ENCODE results near the gene IPO11.
"Not testable (repeated sequence)": the region's sequence is repeated elsewhere in the genome, so short reads cannot be mapped to it uniquely, and the experiment has no call there.

Gene IPO11

GRCh38 chr5:62564101-62564500, 151.5 kb downstream of the IPO11 start:
- no peak overlapping the region for H2AK5ac ChIP-seq (ENCODE audit: low read depth, low read length)
- no peak overlapping the region for H3K14ac ChIP-seq (ENCODE audit: low read length)
- peaks cover 1% of the 10 kb centered on the region for H3K79me1 ChIP-seq (ENCODE audit: low read depth, low read length)
- no peak for DNase-seq (ENCODE audit: low spot score)
- H3K36me3 ChIP-seq (replicated peaks in 1 of 2; ENCODE audit: control insufficient read depth in 2 of 2, insufficient read depth in 2 of 2, low read length in 2 of 2): peaks cover 5 to 52% of the 10 kb centered on the region in 2 donors
- no peak overlapping the region for H3K23ac ChIP-seq (ENCODE audit: low read depth, low read length, poor library complexity)
- H4K91ac ChIP-seq (ENCODE audit: low read depth, low read length, poor library complexity): no peak overlapping the region
- H3K4me1 ChIP-seq (ENCODE audit: control insufficient read depth in 2 of 2, insufficient read depth in 1 of 2, low read depth in 1 of 2, low read length in 2 of 2): peaks cover 0 to under 1% of the 10 kb centered on the region in 2 donors
- no peak overlapping the region for H3K18ac ChIP-seq (ENCODE audit: low read length)
- H3K9ac ChIP-seq (ENCODE audit: low read depth, low read length, poor library complexity): no peak overlapping the region
- no peak overlapping the region for H3K4me3 ChIP-seq (ENCODE audit: low read length in 2 of 2)
- WGBS, 2 donors (ENCODE audit: extremely low coverage in 2 of 2, insufficient read length in 2 of 2, insufficient replicate concordance in 1 of 2): no CpG with 5 or more reads among the region's 2 CpGs
- no peak overlapping the region for H2AFZ ChIP-seq (ENCODE audit: low read length)
- no peak overlapping the region for H3K27ac ChIP-seq (replicated peaks; ENCODE audit: low read length)
- peaks cover 4 to 12% of the 10 kb centered on the region in 2 donors for H3K9me3 ChIP-seq (replicated peaks in 1 of 2; ENCODE audit: control insufficient read depth in 2 of 2, insufficient read depth in 1 of 2, low read depth in 1 of 2, low read length in 2 of 2)
- H4K8ac ChIP-seq (ENCODE audit: low read depth, low read length): no peak overlapping the region
- H2BK5ac ChIP-seq (ENCODE audit: low read length): no peak overlapping the region
- H2BK15ac ChIP-seq (ENCODE audit: low read length): no peak overlapping the region
- no peak overlapping the region for H2BK120ac ChIP-seq (ENCODE audit: low read depth, low read length)
- H3K27me3 ChIP-seq (ENCODE audit: control insufficient read depth in 3 of 3, insufficient read depth in 3 of 3, low read depth in 1 of 3, low read length in 3 of 3): no peaks in the 10 kb centered on the region
- no peak overlapping the region for H3K4ac ChIP-seq (ENCODE audit: low read length)
- H3K4me2 ChIP-seq (ENCODE audit: insufficient read depth, low read length, poor library complexity, severe bottlenecking): no peak overlapping the region
- no peak overlapping the region for H2BK12ac ChIP-seq (ENCODE audit: low read length)

- H2BK12ac ChIP-seq (ENCODE audit: low read length); H3K18ac ChIP-seq (ENCODE audit: low read length); H3K79me1 ChIP-seq (ENCODE audit: low read depth, low read length); H3K4me1 ChIP-seq (ENCODE audit: control insufficient read depth in 2 of 2, insufficient read depth in 1 of 2, low read depth in 1 of 2, low read length in 2 of 2); H3K9ac ChIP-seq (ENCODE audit: low read depth, low read length, poor library complexity); H3K4me3 ChIP-seq (ENCODE audit: low read length in 2 of 2); H2BK15ac ChIP-seq (ENCODE audit: low read length); H3K27ac ChIP-seq (replicated peaks; ENCODE audit: low read length); H4K8ac ChIP-seq (ENCODE audit: low read depth, low read length); H2BK5ac ChIP-seq (ENCODE audit: low read length); H3K23ac ChIP-seq (ENCODE audit: low read depth, low read length, poor library complexity); H3K27me3 ChIP-seq (ENCODE audit: control insufficient read depth in 3 of 3, insufficient read depth in 3 of 3, low read depth in 1 of 3, low read length in 3 of 3); H2BK120ac ChIP-seq (ENCODE audit: low read depth, low read length); H3K4me2 ChIP-seq (ENCODE audit: insufficient read depth, low read length, poor library complexity, severe bottlenecking); DNase-seq (ENCODE audit: low spot score); H2AK5ac ChIP-seq (ENCODE audit: low read depth, low read length); H4K91ac ChIP-seq (ENCODE audit: low read depth, low read length, poor library complexity); H3K4ac ChIP-seq (ENCODE audit: low read length); H3K14ac ChIP-seq (ENCODE audit: low read length); H2AFZ ChIP-seq (ENCODE audit: low read length): not testable (repeated sequence)
- Histone ChIP-seq H3K36me3 (replicated peaks in 1 of 2; ENCODE audit: control insufficient read depth in 2 of 2, insufficient read depth in 2 of 2, low read length in 2 of 2) (peaks cover 5 to 40% of the 10 kb centered on the region in 2 donors), H3K9me3 (replicated peaks in 1 of 2; ENCODE audit: control insufficient read depth in 2 of 2, insufficient read depth in 1 of 2, low read depth in 1 of 2, low read length in 2 of 2) (peaks cover 4 to 12% of the 10 kb centered on the region in 2 donors)
- WGBS, 2 donors (ENCODE audit: extremely low coverage in 2 of 2, insufficient read length in 2 of 2, insufficient replicate concordance in 1 of 2): no CpG with 5 or more reads among the region's 3 CpGs
Measured at GRCh38 chr5:62565740-62566139, 153.2 kb downstream of the IPO11 start.

GRCh38 chr5:62568143-62568542, 155.6 kb downstream of the IPO11 start:
- no peak overlapping the region for H3K23ac ChIP-seq (ENCODE audit: low read depth, low read length, poor library complexity)
- no peak overlapping the region for H3K27ac ChIP-seq (replicated peaks; ENCODE audit: low read length)
- H2BK12ac ChIP-seq (ENCODE audit: low read length): no peak overlapping the region
- peaks cover 1% of the 10 kb centered on the region for H3K79me1 ChIP-seq (ENCODE audit: low read depth, low read length)
- no peak overlapping the region for H3K18ac ChIP-seq (ENCODE audit: low read length)
- H2BK120ac ChIP-seq (ENCODE audit: low read depth, low read length): no peak overlapping the region
- peaks cover 0 to 5% of the 10 kb centered on the region in 2 donors for H3K4me1 ChIP-seq (ENCODE audit: control insufficient read depth in 2 of 2, insufficient read depth in 1 of 2, low read depth in 1 of 2, low read length in 2 of 2)
- peaks cover 5 to 21% of the 10 kb centered on the region in 2 donors for H3K36me3 ChIP-seq (replicated peaks in 1 of 2; ENCODE audit: control insufficient read depth in 2 of 2, insufficient read depth in 2 of 2, low read length in 2 of 2)
- no peak overlapping the region for H2AK5ac ChIP-seq (ENCODE audit: low read depth, low read length)
- H4K8ac ChIP-seq (ENCODE audit: low read depth, low read length): no peak overlapping the region
- no peak overlapping the region for H3K4me2 ChIP-seq (ENCODE audit: insufficient read depth, low read length, poor library complexity, severe bottlenecking)
- H3K9me3 ChIP-seq (replicated peaks in 1 of 2; ENCODE audit: control insufficient read depth in 2 of 2, insufficient read depth in 1 of 2, low read depth in 1 of 2, low read length in 2 of 2): peaks cover 4 to 12% of the 10 kb centered on the region in 2 donors
- no peak overlapping the region for H3K4ac ChIP-seq (ENCODE audit: low read length)
- no peak overlapping the region for H2BK15ac ChIP-seq (ENCODE audit: low read length)
- no peak overlapping the region for H4K91ac ChIP-seq (ENCODE audit: low read depth, low read length, poor library complexity)
- no peak overlapping the region for H2AFZ ChIP-seq (ENCODE audit: low read length)
- no CpG with 5 or more reads among the region's 4 CpGs for WGBS, 2 donors (ENCODE audit: extremely low coverage in 2 of 2, insufficient read length in 2 of 2, insufficient replicate concordance in 1 of 2)
- no peak overlapping the region for H3K14ac ChIP-seq (ENCODE audit: low read length)
- no peak overlapping the region for H3K4me3 ChIP-seq (ENCODE audit: low read length in 2 of 2)
- no peak for DNase-seq (ENCODE audit: low spot score)
- H2BK5ac ChIP-seq (ENCODE audit: low read length): no peak overlapping the region
- no peaks in the 10 kb centered on the region for H3K27me3 ChIP-seq (ENCODE audit: control insufficient read depth in 3 of 3, insufficient read depth in 3 of 3, low read depth in 1 of 3, low read length in 3 of 3)
- no peak overlapping the region for H3K9ac ChIP-seq (ENCODE audit: low read depth, low read length, poor library complexity)

GRCh38 chr5:62568800-62569432, 156.4 kb downstream of the IPO11 start:
- Histone ChIP-seq H3K27me3 (ENCODE audit: control insufficient read depth in 3 of 3, insufficient read depth in 3 of 3, low read depth in 1 of 3, low read length in 3 of 3) (no peaks in the 10 kb centered on the region), H3K4ac (ENCODE audit: low read length) (no peak overlapping the region), H3K4me1 (ENCODE audit: control insufficient read depth in 2 of 2, insufficient read depth in 1 of 2, low read depth in 1 of 2, low read length in 2 of 2) (peaks cover 0 to 5% of the 10 kb centered on the region in 2 donors), H4K91ac (ENCODE audit: low read depth, low read length, poor library complexity) (no peak overlapping the region), H3K27ac (replicated peaks; ENCODE audit: low read length) (no peak overlapping the region), H3K4me3 (ENCODE audit: low read length in 2 of 2) (no peak overlapping the region), H2AK5ac (ENCODE audit: low read depth, low read length) (no peak overlapping the region), H2BK15ac (ENCODE audit: low read length) (no peak overlapping the region), H3K14ac (ENCODE audit: low read length) (no peak overlapping the region), H2BK12ac (ENCODE audit: low read length) (no peak overlapping the region), H3K36me3 (replicated peaks in 1 of 2; ENCODE audit: control insufficient read depth in 2 of 2, insufficient read depth in 2 of 2, low read length in 2 of 2) (peaks cover 5 to 21% of the 10 kb centered on the region in 2 donors), H2BK5ac (ENCODE audit: low read length) (no peak overlapping the region), H3K23ac (ENCODE audit: low read depth, low read length, poor library complexity) (no peak overlapping the region), H2AFZ (ENCODE audit: low read length) (no peak overlapping the region), H4K8ac (ENCODE audit: low read depth, low read length) (no peak overlapping the region), H3K9me3 (replicated peaks in 1 of 2; ENCODE audit: control insufficient read depth in 2 of 2, insufficient read depth in 1 of 2, low read depth in 1 of 2, low read length in 2 of 2) (peaks cover 4 to 12% of the 10 kb centered on the region in 2 donors), H3K18ac (ENCODE audit: low read length) (no peak overlapping the region), H3K79me1 (ENCODE audit: low read depth, low read length) (peaks cover 1% of the 10 kb centered on the region), H3K4me2 (ENCODE audit: insufficient read depth, low read length, poor library complexity, severe bottlenecking) (no peak overlapping the region), H3K9ac (ENCODE audit: low read depth, low read length, poor library complexity) (no peak overlapping the region), H2BK120ac (ENCODE audit: low read depth, low read length) (no peak overlapping the region)
- no peak for DNase-seq (ENCODE audit: low spot score)
- no CpG with 5 or more reads among the region's 2 CpGs for WGBS, 2 donors (ENCODE audit: extremely low coverage in 2 of 2, insufficient read length in 2 of 2, insufficient replicate concordance in 1 of 2)
